Effector CD4-positive, alpha-beta T cell (primary cell): Measurements from ENCODE around the gene OTP. TPM values are rescaled to one million over a fixed set of nuclear protein-coding genes. Genes with fewer than 3 reads are reported as not detected.

Experiments used
- DNase-seq: peaks from one replicate; pipeline ENCODE4 v3.0.0-alpha.2; 2020
- total RNA-seq: gene quantifications from one replicate; lab custom pipeline; 2026; lab: John Stamatoyannopoulos, UW

The OTP gene
- total RNA-seq, result not detected

- no peak for DNase-seq
Observed at GRCh38 chr5:77637998-77638762, at the start of gene OTP. OTP (minus strand) TSS chr5:77638713; CDS start chr5:77638549, 164 bp downstream.

GRCh38 chr5:77683171-77683732 is 44.7 kb upstream of the OTP start:
- no peak for DNase-seq

GRCh38 chr5:77670526-77670925 is 32.0 kb upstream of the OTP start:
- DNase-seq, result no peak

GRCh38 chr5:77669677-77670076 is 31.2 kb upstream of the OTP start:
- no peak for DNase-seq

GRCh38 chr5:77663090-77663863 is 24.8 kb upstream of the OTP start:
- DNase-seq, result no peak

GRCh38 chr5:77662635-77663034 is 24.1 kb upstream of the OTP start:
- DNase-seq, result no peak

GRCh38 chr5:77658662-77659061 is 20.1 kb upstream of the OTP start:
- no peak for DNase-seq

GRCh38 chr5:77651343-77651742 is 12.8 kb upstream of the OTP start:
- DNase-seq, result no peak

GRCh38 chr5:77650686-77651085 is 12.2 kb upstream of the OTP start:
- DNase-seq, result no peak

- DNase-seq, result no peak
Observed at GRCh38 chr5:77649776-77650175, 11.3 kb upstream of the OTP start.

- no peak for DNase-seq
Observed at GRCh38 chr5:77645995-77646639, 7.6 kb upstream of the OTP start.

- DNase-seq, result no peak
Observed at GRCh38 chr5:77645158-77645994, 6.9 kb upstream of the OTP start.

- DNase-seq, result no peak
Observed at GRCh38 chr5:77644371-77645157, 6.1 kb upstream of the OTP start.

GRCh38 chr5:77643654-77644370 is 5.3 kb upstream of the OTP start:
- DNase-seq, result no peak

GRCh38 chr5:77642738-77643653 is 4.5 kb upstream of the OTP start:
- DNase-seq, result no peak

GRCh38 chr5:77641963-77642737 is 3.6 kb upstream of the OTP start:
- no peak for DNase-seq

- DNase-seq, result no peak
Observed at GRCh38 chr5:77641397-77641943, 3.0 kb upstream of the OTP start.

GRCh38 chr5:77640589-77641396 is 2.3 kb upstream of the OTP start:
- no peak for DNase-seq
